ENCODE results near the gene WNT3. TPM values are rescaled to one million over a fixed set of nuclear protein-coding genes. Genes with fewer than 3 reads are reported as not detected.

Gene WNT3
- polyA plus RNA-seq, 2 of the 4 experiments (the other 2 are of a cell fraction): 8.3 to 10.8 TPM

DNA sequence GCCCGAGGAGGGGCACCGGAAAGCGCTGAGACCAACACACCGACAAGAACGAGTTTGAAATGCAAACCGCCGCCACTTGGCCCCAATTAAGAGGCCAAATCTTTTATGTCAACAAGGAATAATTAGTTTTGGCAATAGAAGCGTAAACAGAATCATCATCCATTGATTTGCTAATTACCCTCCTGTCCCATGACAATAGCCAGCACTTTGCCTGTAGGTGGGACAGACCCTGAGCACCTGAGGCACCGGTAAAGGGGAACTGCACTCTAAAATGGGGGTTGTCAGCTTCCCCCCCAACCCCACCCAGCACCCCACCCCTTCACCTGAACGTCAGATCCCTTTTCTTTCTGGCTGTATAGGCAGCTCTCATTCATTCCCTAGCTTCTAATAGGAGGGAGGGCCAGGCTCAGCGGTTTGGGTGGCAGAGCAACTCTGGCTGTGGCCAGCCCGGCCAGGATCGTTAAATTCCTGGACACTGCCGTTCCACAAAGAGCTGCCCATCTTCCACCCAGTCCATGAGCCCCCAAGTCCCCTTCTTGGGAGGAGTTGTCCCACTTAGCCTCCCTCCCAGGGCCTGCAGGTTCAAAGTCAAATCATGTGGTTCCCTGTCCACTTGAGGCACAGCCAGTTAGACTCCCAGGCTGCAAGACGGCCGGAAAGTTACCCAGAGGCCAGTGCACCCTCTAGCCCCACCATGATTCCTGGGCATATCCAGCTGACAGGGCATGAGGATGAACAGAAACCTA is 45.8 kb downstream of the WNT3 start:
- ChIA-PET CTCF (interaction anchor here (0.6 to 2.3 kb wide), 5 partner anchors 9 to 169 kb away, joined by 3 to 8 read pairs (median 3); no protein-coding TSS in a partner anchor), POLR2A (interaction anchor here (0.5 kb wide), 1 partner anchor 497 kb away, joined by 3 read pairs; no protein-coding TSS in a partner anchor)
- Histone ChIP-seq H3K9me3 (no peaks in the 10 kb centered on the region), H3K4me2 (peak overlapping the region; percentile 89), H3K4me1 (peaks cover 28% of the 10 kb centered on the region), H3K4me3 (peak overlapping the region; percentile 57), H3K27ac (peak overlapping the region; percentile 86 to 94)
- FAIRE-seq: no peak
- ATAC-seq: 0 out of 6 replicates have a peak, but pooled peaks of 1 of the 2 experiments have one; percentile 2
- WGBS (ENCODE audit: missing lambda C conversion rate): 65% methylated on average over 16 of the region's 16 CpGs
- TF ChIP-seq CBX2 (IDR thresholded peaks at IDR 0.05; ENCODE audit: borderline replicate concordance, low read depth): no peak
- no peak for TF ChIP-seq SMC3 (IDR thresholded peaks at IDR 0.05)
- no peak for TF ChIP-seq RAD21 (conservative IDR thresholded peaks at IDR 0.05 in 1 of 2, IDR thresholded peaks at IDR 0.05 in 1 of 2)
- no peak for TF ChIP-seq GATA3 (IDR thresholded peaks at IDR 0.05; ENCODE audit: borderline replicate concordance)
- TF ChIP-seq HOXB13 (CRISPR knock-in tag; IDR thresholded peaks at IDR 0.05; ENCODE audit: low read depth): no peak
- TF ChIP-seq ZNF302 (CRISPR knock-in tag; IDR thresholded peaks at IDR 0.05): no peak
- TF ChIP-seq, protein P1, sequence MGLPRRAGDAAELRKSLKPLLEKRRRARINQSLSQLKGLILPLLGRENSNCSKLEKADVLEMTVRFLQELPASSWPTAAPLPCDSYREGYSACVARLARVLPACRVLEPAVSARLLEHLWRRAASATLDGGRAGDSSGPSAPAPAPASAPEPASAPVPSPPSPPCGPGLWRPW (IDR thresholded peaks at IDR 0.05): no peak
- no peak for TF ChIP-seq RNF2 (IDR thresholded peaks at IDR 0.05; ENCODE audit: borderline replicate concordance, low read depth)
- TF ChIP-seq, protein P2, sequence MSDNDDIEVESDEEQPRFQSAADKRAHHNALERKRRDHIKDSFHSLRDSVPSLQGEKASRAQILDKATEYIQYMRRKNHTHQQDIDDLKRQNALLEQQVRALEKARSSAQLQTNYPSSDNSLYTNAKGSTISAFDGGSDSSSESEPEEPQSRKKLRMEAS (IDR thresholded peaks at IDR 0.05): no peak
- TF ChIP-seq, protein P3, sequence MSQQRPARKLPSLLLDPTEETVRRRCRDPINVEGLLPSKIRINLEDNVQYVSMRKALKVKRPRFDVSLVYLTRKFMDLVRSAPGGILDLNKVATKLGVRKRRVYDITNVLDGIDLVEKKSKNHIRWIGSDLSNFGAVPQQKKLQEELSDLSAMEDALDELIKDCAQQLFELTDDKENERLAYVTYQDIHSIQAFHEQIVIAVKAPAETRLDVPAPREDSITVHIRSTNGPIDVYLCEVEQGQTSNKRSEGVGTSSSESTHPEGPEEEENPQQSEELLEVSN (IDR thresholded peaks at IDR 0.05; ENCODE audit: borderline replicate concordance, low read depth): no peak
- no peak for TF ChIP-seq RARB (CRISPR knock-in tag; IDR thresholded peaks at IDR 0.05)
- no peak for TF ChIP-seq MAFK (IDR thresholded peaks at IDR 0.05; ENCODE audit: partially characterized antibody)
- TF ChIP-seq EP300 (IDR thresholded peaks at IDR 0.05): no peak
- TF ChIP-seq, protein P4, sequence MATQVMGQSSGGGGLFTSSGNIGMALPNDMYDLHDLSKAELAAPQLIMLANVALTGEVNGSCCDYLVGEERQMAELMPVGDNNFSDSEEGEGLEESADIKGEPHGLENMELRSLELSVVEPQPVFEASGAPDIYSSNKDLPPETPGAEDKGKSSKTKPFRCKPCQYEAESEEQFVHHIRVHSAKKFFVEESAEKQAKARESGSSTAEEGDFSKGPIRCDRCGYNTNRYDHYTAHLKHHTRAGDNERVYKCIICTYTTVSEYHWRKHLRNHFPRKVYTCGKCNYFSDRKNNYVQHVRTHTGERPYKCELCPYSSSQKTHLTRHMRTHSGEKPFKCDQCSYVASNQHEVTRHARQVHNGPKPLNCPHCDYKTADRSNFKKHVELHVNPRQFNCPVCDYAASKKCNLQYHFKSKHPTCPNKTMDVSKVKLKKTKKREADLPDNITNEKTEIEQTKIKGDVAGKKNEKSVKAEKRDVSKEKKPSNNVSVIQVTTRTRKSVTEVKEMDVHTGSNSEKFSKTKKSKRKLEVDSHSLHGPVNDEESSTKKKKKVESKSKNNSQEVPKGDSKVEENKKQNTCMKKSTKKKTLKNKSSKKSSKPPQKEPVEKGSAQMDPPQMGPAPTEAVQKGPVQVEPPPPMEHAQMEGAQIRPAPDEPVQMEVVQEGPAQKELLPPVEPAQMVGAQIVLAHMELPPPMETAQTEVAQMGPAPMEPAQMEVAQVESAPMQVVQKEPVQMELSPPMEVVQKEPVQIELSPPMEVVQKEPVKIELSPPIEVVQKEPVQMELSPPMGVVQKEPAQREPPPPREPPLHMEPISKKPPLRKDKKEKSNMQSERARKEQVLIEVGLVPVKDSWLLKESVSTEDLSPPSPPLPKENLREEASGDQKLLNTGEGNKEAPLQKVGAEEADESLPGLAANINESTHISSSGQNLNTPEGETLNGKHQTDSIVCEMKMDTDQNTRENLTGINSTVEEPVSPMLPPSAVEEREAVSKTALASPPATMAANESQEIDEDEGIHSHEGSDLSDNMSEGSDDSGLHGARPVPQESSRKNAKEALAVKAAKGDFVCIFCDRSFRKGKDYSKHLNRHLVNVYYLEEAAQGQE (IDR thresholded peaks at IDR 0.05): no peak
- TF ChIP-seq FOSL2 (IDR thresholded peaks at IDR 0.05): no peak
- no peak for TF ChIP-seq FOSL2 (CRISPR knock-in tag; IDR thresholded peaks at IDR 0.05)
- TF ChIP-seq CHD2 (IDR thresholded peaks at IDR 0.05; ENCODE audit: low read length, partially characterized antibody): no peak
- TF ChIP-seq BHLHE40 (IDR thresholded peaks at IDR 0.05; ENCODE audit: low read depth, low read length): no peak
- no peak for DNase-seq (ENCODE audit: low read depth in 1 of 2, low spot score in 1 of 2)

DNA sequence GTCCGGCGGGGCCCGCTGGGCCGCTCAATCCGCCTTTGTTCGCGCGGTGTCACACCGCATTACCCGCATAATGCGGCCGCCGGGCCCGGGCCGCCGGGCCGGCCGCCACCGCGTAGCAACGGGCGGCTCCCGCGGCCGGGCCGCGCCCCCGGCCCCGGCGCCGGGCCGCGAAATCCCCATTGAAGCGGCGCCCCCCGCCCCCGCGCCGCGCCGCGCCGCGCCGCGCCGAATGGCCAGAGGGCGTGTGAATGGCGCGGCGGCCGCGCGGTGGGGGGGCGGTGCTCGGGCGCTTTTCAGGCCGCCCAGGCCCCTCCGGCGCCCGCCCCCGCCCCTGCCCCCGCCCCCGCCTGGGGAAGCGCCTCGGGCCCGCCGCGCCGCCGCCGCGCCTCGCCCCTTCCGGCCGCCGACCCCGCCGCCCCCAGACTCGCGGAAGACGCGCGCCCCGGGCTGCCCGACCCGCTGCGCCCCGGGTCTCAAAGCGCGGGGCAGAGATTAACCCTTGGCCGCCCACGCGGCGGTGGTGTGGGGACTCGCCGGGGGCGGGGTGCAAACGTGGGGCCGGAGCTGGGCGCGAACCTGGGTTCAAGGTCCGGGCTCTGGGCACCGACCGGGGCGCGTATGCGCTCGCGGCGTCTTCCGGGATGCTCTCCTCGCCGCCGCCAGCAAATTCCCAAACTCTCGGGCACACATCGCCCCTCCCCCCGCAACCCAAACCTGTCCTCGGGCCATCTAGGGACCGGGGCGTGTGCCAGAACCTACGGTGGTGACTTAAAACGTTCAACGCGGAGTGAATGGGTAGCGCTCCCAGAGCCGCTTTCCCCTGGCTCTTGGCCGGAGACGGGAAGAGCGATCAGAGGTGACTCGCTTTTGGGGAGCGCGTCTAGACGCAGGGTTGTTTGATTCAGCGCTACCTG is 46.7 kb downstream of the WNT3 start:
- CTCF ChIA-PET: interaction anchor here (1.3 to 2.3 kb wide), 3 partner anchors 9 to 44 kb away, joined by 3 to 8 read pairs (median 3); no protein-coding TSS in a partner anchor
- ATAC-seq: peak; percentile 38 to 46
- POLR2A ChIA-PET: interaction anchor here (0.5 kb wide), 1 partner anchor 496 kb away, joined by 3 read pairs; no protein-coding TSS in a partner anchor
- H3K4me3 ChIP-seq: peak overlapping the region; percentile 57
- H3K4me2 ChIP-seq: peak overlapping the region; percentile 89
- peak; percentile 56 to 67 for DNase-seq (ENCODE audit: low read depth in 1 of 2, low spot score in 1 of 2)
- H3K4me1 ChIP-seq: peaks cover 28% of the 10 kb centered on the region
- no peak for FAIRE-seq
- WGBS (ENCODE audit: missing lambda C conversion rate): 22% methylated on average over 32 of the region's 135 CpGs
- H3K27ac ChIP-seq: peak overlapping the region; percentile 86 to 94
- no peaks in the 10 kb centered on the region for H3K9me3 ChIP-seq
- 0 out of 2 replicates have a peak, but pooled peaks have one; percentile 10 for TF ChIP-seq SREBF2 (IDR thresholded peaks at IDR 0.05)
- 0 out of 2 replicates have a peak, but pooled peaks have one; percentile 67 for TF ChIP-seq RNF2 (IDR thresholded peaks at IDR 0.05; ENCODE audit: borderline replicate concordance, low read depth)
- peak; percentile 51; the same call in 1 of the 2 replicates for TF ChIP-seq PHF8 (IDR thresholded peaks at IDR 0.05; ENCODE audit: borderline replicate concordance, low read depth)
- no peak for TF ChIP-seq POLR2AphosphoS2 (conservative IDR thresholded peaks at IDR 0.05; ENCODE audit: low read length)
- peak; percentile 15 for TF ChIP-seq POLR2A (IDR thresholded peaks at IDR 0.05; ENCODE audit: low read length)
- TF ChIP-seq TP53 (CRISPR knock-in tag; IDR thresholded peaks at IDR 0.05): peak; percentile 82
- TF ChIP-seq, protein P5, sequence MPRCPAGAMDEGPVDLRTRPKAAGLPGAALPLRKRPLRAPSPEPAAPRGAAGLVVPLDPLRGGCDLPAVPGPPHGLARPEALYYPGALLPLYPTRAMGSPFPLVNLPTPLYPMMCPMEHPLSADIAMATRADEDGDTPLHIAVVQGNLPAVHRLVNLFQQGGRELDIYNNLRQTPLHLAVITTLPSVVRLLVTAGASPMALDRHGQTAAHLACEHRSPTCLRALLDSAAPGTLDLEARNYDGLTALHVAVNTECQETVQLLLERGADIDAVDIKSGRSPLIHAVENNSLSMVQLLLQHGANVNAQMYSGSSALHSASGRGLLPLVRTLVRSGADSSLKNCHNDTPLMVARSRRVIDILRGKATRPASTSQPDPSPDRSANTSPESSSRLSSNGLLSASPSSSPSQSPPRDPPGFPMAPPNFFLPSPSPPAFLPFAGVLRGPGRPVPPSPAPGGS (IDR thresholded peaks at IDR 0.05): 0 out of 3 replicates have a peak, but pooled peaks have one; percentile 41
- peak; percentile 38; the same call in 1 of the 2 replicates for TF ChIP-seq CHD4 (IDR thresholded peaks at IDR 0.05; ENCODE audit: borderline replicate concordance)
- TF ChIP-seq, protein P3 (IDR thresholded peaks at IDR 0.05; ENCODE audit: borderline replicate concordance, low read depth): 0 out of 2 replicates have a peak, but pooled peaks have one; percentile 39
- TF ChIP-seq, protein P2 (IDR thresholded peaks at IDR 0.05): peak; percentile 66; the same call in 1 of the 2 replicates
- TF ChIP-seq BHLHE40 (IDR thresholded peaks at IDR 0.05; ENCODE audit: low read depth, low read length): no peak
- no peak; the same call in 1 of the 2 replicates for TF ChIP-seq MYC (IDR thresholded peaks at IDR 0.05; ENCODE audit: borderline replicate concordance, low read length)

All from A549 (cell line).